PC-3 (cell line): ENCODE measurements around the gene EPHA2.

ENCODE experiments used
- EZH2 ChIP-seq: fragments of 300-600 bp; sonication (generic); IDR thresholded peaks from one replicate; pipeline ENCODE4 v1.6.1; 2017; ENCODE audit warnings: antibody characterized with exemption, mild to moderate bottlenecking, low read length; ENCODE audit not compliant: unreplicated experiment
- EZH2phosphoT487 ChIP-seq: fragments of 300-600 bp; sonication (generic); IDR thresholded peaks from 2 replicates; pipeline ENCODE4 v1.6.1; 2018; ENCODE audit warnings: mild to moderate bottlenecking, antibody characterized with exemption, low read length, borderline replicate concordance
- TF ChIP-seq, protein P1 (sequence below): fragments of 300-600 bp; sonication (generic); conservative IDR thresholded peaks from 2 replicates; pipeline ENCODE4 v1.5.1; 2017; ENCODE audit warnings: antibody characterized with exemption, low read depth, mild to moderate bottlenecking, low read length

- TF ChIP-seq, protein P1, sequence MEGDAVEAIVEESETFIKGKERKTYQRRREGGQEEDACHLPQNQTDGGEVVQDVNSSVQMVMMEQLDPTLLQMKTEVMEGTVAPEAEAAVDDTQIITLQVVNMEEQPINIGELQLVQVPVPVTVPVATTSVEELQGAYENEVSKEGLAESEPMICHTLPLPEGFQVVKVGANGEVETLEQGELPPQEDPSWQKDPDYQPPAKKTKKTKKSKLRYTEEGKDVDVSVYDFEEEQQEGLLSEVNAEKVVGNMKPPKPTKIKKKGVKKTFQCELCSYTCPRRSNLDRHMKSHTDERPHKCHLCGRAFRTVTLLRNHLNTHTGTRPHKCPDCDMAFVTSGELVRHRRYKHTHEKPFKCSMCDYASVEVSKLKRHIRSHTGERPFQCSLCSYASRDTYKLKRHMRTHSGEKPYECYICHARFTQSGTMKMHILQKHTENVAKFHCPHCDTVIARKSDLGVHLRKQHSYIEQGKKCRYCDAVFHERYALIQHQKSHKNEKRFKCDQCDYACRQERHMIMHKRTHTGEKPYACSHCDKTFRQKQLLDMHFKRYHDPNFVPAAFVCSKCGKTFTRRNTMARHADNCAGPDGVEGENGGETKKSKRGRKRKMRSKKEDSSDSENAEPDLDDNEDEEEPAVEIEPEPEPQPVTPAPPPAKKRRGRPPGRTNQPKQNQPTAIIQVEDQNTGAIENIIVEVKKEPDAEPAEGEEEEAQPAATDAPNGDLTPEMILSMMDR: no peak
- TF ChIP-seq EZH2: no peak
- TF ChIP-seq EZH2phosphoT487: no peak
Measured at GRCh38 chr1:16134906-16135305, 21.0 kb downstream of the EPHA2 start.
